NAMALWA (cell line): ENCODE results near the gene MALSU1.
"Not testable (repeated sequence)": the region's sequence is repeated elsewhere in the genome, so short reads cannot be mapped to it uniquely, and the experiment has no call there.

Experiments
- DNase-seq: peaks from one replicate; pipeline ENCODE4 v3.0.0-alpha.2; 2015; ENCODE audit warnings: low spot score

The MALSU1 gene

DNA sequence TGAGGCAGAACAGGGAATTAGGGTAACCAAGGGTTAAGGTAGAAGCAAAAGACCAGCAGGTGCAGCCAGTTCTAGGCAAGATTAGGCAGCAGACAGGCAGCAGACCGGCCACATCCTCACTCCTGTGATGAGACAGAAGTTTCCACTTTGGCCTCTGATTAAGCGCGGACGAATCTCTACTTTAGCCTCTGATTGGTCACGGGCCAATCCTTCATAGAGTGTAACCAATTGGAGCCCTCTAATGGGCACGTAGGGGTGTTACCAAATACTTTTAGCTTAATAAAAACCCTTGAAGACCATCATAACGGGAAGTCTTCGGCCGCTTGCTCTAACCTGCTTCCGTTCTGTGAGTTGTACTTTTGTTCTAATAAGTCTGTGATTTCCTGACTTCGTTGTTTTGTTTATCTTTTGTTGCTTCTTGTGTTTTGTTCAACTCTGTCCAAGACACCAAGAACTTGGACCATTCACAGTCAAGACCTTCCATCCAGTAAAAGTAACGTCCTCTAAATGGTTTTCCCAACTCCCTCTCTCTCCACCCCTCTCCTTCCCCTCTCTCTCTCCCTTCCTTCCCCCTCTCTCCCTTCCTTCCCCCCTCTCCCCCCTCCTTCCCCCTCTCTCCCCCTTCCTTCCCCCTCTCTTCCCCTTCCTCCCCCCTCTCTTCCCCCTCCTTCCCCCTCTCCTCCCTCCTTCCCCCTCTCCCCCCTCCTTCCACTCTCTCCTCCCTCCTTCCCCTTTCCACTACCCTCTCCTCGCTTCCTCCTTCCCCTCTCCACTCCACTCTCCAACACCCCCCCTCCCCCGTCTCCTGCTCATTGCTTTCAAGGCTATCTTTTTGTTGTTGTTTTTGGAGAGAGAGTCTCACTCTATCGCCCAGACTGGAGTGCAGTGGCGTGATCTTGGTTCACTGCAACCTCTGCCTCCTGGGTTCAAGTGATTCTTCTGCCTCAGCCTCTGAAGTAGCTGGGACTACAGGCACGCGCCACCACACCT is 13.2 kb upstream of the MALSU1 start:
- peak; percentile 37 for DNase-seq

- DNase-seq: no peak
Observed at GRCh38 chr7:23287612-23288011, 11.5 kb upstream of the MALSU1 start.

- no peak for DNase-seq
Observed at GRCh38 chr7:23290993-23291392, 8.1 kb upstream of the MALSU1 start.

DNA sequence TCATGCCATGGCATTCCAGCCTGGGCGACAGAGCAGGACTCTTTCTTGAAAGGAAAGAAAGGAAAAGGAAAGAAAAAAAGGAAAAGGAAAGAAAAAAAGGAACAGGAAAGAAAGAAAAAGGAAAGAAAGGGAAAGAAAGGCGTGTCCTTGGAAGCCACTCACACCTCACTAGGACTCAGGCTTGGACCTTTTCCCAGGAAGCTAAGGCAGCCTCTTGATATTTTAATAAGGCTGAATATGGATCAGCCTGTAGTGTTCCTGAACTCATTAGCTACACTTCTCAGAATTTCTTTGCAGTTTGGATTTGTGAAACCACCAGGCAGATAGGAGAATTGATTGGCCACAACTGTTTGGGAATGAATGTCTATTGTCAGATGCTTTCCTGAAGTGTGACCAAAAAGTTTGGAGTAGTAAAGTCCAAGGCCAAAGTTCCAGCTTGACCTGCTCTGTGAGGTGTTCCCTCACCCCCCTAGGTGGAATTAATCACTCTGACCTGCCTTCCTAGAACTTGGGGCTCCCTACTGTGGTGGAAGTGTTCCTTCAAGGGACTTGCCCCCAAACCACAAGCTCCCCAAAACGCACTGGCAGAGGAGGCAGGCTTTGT is 7.1 kb upstream of the MALSU1 start:
- DNase-seq: no peak

DNA sequence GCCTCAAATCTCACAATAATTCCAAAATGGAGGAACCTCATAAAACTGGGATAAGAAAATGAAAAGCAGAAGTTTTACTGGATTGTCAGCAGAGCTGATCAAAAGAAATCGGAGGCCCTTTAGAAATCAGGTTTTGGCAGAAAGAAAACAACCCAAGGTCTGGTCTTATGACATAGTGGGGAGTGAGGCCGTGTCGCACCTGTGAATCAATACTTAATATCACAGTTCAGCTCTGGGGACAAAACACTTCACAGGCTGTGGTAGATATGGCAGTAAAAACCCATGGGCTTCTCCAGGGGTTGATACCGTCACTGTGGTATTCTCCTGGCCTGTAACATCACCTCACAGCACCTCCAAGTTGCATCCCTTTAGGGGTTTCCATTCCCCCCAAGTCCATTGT is 6.5 kb upstream of the MALSU1 start:
- DNase-seq: no peak

- DNase-seq: no peak
Observed at GRCh38 chr7:23293500-23294073, 5.6 kb upstream of the MALSU1 start.

- DNase-seq: no peak
Observed at GRCh38 chr7:23294549-23295400, 4.4 kb upstream of the MALSU1 start.

GRCh38 chr7:23295401-23295697 is 3.8 kb upstream of the MALSU1 start:
- DNase-seq: no peak

DNA sequence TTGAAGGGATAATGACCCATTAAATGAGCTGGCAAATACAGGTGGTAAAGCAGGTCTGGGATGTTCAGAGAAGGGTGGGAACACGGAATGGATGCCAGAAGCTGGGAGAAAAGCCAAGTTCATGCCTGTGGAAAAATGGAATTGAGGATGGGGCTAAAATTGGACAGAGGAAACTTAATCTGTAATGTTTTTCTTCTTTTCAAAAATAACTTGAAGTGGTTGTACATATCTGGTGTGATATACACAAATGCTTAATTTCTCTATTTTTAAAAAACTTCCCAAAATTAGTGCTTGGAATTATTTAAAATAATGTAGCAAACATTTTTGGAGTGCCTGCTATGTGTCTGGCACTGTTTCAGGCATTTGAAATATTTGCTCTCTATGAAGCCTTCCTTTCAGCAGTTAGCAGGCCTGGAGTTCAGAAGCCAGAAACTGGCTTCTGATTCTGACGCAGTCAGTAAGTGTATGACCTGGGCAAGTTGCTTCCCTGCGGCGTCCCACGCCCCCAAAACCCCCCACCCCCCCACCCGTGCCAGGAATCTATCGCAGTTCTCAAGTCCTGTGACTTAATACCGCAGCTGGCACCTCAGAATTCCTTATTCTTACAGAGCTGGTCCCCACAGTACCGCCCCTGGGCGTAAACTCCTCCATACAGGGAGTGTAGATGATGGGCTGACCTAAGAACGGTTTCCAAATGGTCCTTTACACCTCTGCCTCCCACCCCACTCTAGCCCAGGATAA is 828 bp upstream of the MALSU1 start:
- no peak for DNase-seq

DNA sequence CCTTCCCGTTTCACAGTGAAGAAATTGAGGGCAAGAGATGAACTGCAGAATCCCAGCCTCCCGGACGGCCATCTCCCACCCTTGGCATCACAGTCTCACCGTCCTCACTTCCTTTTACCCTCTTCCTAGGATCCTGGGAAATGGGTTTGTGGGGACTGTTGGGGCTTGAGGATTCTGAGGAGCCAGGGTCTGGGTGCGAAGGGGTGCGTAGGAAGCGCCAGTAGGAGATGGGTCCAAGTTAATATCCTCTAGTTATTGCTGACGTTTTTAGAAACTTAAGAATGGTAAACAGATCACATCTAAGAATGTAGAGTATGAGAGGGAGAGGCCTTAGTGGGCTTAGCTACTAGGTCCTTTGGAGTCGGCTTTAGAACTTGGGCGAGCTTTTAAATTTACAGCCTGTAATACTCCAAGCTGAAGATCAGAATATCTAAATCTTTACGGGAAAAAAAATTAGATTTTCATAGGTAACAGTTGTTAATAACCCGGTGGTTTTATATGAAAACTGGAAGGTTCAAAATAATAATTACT is 696 bp downstream of the MALSU1 start:
- no peak for DNase-seq

DNA sequence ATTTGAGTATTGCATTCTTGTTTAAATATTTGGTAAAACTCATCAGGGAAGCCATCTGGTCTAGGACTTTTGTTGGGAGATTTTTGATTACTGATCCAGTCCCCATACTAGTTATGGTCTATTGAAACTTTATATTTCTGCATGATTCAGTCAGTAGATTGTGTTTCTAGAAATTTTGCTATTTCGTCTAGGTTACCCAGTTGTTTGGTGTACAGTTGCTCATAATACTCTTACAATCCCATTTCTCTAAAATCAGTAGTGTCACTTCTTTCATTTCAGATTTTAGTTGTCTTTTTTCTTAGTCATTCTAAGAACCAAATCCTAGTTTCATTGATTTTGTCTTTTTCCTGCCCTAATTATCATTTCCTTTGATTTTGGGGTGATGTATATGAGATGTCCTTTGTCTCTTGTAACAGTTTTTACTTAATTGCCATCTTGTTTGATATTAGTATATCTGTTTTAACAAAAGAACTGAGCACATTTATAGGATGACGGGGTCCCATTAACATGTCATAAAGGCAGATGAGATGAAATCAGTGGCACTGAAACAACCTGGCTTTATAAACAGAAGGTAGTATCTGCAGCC is 7.9 kb downstream of the MALSU1 start:
- DNase-seq: no peak

DNA sequence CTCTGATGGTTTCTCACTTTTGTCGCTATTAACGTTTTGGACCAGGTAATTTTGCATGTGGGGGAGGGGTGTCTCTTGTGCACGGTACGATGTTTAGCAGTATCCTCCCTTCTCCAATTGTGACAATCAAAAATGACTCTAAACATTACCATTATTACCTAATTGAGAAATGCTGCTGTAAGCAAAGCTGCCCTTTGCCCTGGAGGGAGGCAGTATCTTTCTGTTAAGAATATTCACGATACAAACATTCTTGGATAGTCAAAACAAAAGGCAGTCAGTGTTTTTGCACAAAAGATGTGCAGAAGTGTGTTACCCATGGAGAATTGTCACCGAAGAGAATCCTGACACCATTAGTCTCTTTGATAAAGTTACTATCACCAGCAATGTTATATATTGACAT is 9.6 kb downstream of the MALSU1 start:
- no peak for DNase-seq

GRCh38 chr7:23312141-23312540 is 13.0 kb downstream of the MALSU1 start:
- not testable (repeated sequence) for DNase-seq

DNA sequence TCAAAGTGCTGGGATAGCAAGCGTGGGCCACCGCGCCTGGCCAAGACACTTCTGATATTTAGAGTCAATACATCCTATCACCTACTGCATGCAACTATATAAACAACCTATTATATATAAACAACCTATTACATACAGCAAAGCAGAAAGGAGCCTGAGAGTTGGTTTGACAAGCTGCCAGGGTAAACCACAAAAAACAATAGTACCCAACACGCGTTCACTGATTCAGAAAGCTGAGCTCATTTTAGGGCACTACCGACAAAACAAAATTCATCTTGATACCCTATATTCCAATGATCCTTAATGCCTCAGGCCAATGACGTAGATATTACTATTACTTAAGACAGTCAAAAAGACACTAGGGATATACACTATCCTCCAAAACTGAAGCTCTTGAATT is 16.2 kb downstream of the MALSU1 start:
- no peak for DNase-seq

GRCh38 chr7:23331132-23331531 is 32.0 kb downstream of the MALSU1 start:
- DNase-seq: no peak

GRCh38 chr7:23332193-23332592 is 33.1 kb downstream of the MALSU1 start:
- DNase-seq: no peak

GRCh38 chr7:23332910-23333612 is 33.9 kb downstream of the MALSU1 start:
- DNase-seq: no peak

DNA sequence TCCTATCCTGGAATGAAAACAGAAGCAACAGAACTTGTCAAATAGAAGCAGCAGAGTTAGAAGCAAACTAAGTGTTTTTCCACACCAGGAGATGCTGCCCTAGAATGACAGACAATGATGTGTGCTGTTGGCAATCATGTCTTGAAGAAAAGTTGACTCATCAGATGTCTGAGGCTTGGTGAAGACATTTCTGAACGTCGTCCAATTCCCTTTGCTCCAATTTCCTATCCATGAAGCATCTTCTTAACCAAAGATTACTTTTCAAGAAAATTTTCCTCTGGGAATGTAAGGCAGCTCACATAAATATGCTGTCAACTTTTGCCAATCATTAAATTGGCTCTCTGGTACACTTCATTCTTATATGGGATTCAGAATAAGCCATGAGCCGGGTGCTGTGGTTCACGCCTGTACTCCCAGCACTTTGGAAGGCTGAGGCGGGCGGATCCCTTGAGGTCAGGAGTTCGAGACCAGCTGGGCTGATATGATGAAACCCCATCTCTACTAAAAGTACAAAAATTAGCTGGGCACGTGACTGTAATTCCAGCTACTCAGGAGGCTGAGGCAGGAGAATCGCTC is 34.6 kb downstream of the MALSU1 start:
- DNase-seq: no peak

- DNase-seq: no peak
Observed at GRCh38 chr7:23334482-23335056, 35.4 kb downstream of the MALSU1 start.

DNA sequence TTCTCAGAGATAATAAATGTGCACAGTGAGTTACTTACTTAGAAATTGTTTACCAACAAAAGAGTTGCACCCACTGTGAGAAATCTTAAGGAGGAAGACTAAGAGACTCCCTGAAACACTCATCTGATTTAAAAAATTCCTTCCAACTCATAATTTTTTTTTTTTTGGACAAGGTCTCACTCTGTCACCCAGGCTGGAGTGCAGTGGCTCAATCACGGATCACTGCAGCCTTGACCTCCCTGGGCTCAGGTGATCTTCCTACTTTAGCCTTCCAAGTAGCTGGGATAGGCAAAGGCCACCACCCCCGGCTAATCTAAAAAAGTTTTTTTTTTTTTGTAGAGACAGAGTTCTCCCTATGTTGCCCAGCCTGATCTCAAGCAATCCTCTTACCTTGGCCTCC is 36.0 kb downstream of the MALSU1 start:
- DNase-seq: no peak
